ENCODE data around the gene AGPS. TPM values are rescaled to one million over a fixed set of nuclear protein-coding genes. Genes with fewer than 3 reads are reported as not detected.
A peak's percentile ranks its signal among the peaks of the same experiment; 100 is the strongest.

The AGPS gene
- total and polyA plus RNA-seq, 2 of the 13 experiments (the other 11 are each of a cell fraction or from before 2014, with no cell fraction given) = 39.4 to 99.0 TPM

GRCh38 chr2:177405029-177405692 lies 12.6 kb downstream of the AGPS start (continued):
- TF ChIP-seq MLX (CRISPR knock-in tag; IDR thresholded peaks at IDR 0.05) (no peak), ZNF703 (CRISPR knock-in tag; IDR thresholded peaks at IDR 0.05; ENCODE audit: borderline replicate concordance) (no peak), CREB1 (IDR thresholded peaks at IDR 0.05) (no peak), CREB1 (CRISPR knock-in tag; IDR thresholded peaks at IDR 0.05) (no peak), BCL6 (CRISPR knock-in tag; IDR thresholded peaks at IDR 0.05) (peak; percentile 74), HIVEP1 (CRISPR knock-in tag; IDR thresholded peaks at IDR 0.05) (no peak), HOXA7 (CRISPR knock-in tag; IDR thresholded peaks at IDR 0.05) (no peak), FOXO1 (CRISPR knock-in tag; IDR thresholded peaks at IDR 0.05) (0 out of 2 replicates have a peak, but pooled peaks have one; percentile 41), PRDM10 (CRISPR knock-in tag; IDR thresholded peaks at IDR 0.05; ENCODE audit: low read depth) (0 out of 2 replicates have a peak, but pooled peaks have one; percentile 47), GTF2F1 (IDR thresholded peaks at IDR 0.05; ENCODE audit: low read length) (no peak), HMGA1 (CRISPR knock-in tag; conservative IDR thresholded peaks at IDR 0.05) (no peak), ESRRA (CRISPR knock-in tag; IDR thresholded peaks at IDR 0.05; ENCODE audit: low read depth) (no peak), NFE2 (CRISPR knock-in tag; IDR thresholded peaks at IDR 0.05) (no peak), MEIS2 (CRISPR knock-in tag; IDR thresholded peaks at IDR 0.05) (no peak), ZNF562 (CRISPR knock-in tag; IDR thresholded peaks at IDR 0.05; ENCODE audit: borderline replicate concordance) (no peak), IKZF1 (IDR thresholded peaks at IDR 0.05) (no peak), HNF4G (IDR thresholded peaks at IDR 0.05; ENCODE audit: borderline replicate concordance, low read depth, low read length) (no peak), HNF4G (CRISPR knock-in tag; IDR thresholded peaks at IDR 0.05; ENCODE audit: borderline replicate concordance, low read depth) (no peak), SKI (IDR thresholded peaks at IDR 0.05; ENCODE audit: partially characterized antibody) (no peak), HOXA3 (CRISPR knock-in tag; IDR thresholded peaks at IDR 0.05) (0 out of 2 replicates have a peak, but pooled peaks have one; percentile 23), THAP9 (CRISPR knock-in tag; IDR thresholded peaks at IDR 0.05; ENCODE audit: borderline replicate concordance) (no peak), MED1 (CRISPR knock-in tag; IDR thresholded peaks at IDR 0.05) (0 out of 2 replicates have a peak, but pooled peaks have one; percentile 11), TCF7 (IDR thresholded peaks at IDR 0.05; ENCODE audit: low read depth) (no peak), GTF3A (CRISPR knock-in tag; conservative IDR thresholded peaks at IDR 0.05) (no peak), CCDC6 (CRISPR knock-in tag; IDR thresholded peaks at IDR 0.05) (no peak), WIZ (CRISPR knock-in tag; IDR thresholded peaks at IDR 0.05) (no peak), JDP2 (CRISPR knock-in tag; IDR thresholded peaks at IDR 0.05; ENCODE audit: borderline replicate concordance) (no peak)
